ENCODE results near the gene ADGRF1. TPM values are rescaled to one million over a fixed set of nuclear protein-coding genes. Genes with fewer than 3 reads are reported as not detected.

The ADGRF1 gene
- polyA plus RNA-seq, 1 experiment, result not detected

DNA sequence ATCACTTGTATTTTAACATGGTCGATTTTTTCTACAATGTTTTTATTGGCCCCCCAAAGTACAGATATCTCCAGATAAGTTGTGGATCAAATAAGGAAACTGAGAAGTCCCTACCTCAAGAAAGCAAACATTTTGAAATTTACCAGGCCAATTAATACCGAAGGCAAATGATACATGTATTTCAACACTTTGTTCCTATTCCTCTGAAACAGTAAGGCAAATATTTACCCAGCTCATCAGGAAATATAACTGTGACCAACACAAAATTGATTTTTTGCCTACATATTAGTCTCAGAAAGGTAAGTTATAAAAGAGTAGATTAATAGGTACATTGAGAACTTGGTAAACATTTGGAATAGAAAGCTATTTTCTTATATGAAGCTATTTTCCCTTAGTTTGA lies 69.1 kb downstream of the ADGRF1 start:
- POLR2A ChIA-PET, result no interaction called here
- Histone ChIP-seq H3K4me3 (ENCODE audit: low read depth, low read length) (no peak overlapping the region), H3K9me3 (ENCODE audit: control insufficient read depth, insufficient read depth, low read length) (no peaks in the 10 kb centered on the region), H3K27ac (ENCODE audit: low read depth, low read length) (no peak overlapping the region), H3K27me3 (ENCODE audit: control insufficient read depth, insufficient read depth, low read length) (no peaks in the 10 kb centered on the region)
- TF ChIP-seq, protein P1, sequence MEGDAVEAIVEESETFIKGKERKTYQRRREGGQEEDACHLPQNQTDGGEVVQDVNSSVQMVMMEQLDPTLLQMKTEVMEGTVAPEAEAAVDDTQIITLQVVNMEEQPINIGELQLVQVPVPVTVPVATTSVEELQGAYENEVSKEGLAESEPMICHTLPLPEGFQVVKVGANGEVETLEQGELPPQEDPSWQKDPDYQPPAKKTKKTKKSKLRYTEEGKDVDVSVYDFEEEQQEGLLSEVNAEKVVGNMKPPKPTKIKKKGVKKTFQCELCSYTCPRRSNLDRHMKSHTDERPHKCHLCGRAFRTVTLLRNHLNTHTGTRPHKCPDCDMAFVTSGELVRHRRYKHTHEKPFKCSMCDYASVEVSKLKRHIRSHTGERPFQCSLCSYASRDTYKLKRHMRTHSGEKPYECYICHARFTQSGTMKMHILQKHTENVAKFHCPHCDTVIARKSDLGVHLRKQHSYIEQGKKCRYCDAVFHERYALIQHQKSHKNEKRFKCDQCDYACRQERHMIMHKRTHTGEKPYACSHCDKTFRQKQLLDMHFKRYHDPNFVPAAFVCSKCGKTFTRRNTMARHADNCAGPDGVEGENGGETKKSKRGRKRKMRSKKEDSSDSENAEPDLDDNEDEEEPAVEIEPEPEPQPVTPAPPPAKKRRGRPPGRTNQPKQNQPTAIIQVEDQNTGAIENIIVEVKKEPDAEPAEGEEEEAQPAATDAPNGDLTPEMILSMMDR (IDR thresholded peaks at IDR 0.05; ENCODE audit: low read depth, low read length), result no peak
- no peak for DNase-seq (ENCODE audit: low read depth, low spot score)
- CTCF ChIA-PET, result no interaction called here

DNA sequence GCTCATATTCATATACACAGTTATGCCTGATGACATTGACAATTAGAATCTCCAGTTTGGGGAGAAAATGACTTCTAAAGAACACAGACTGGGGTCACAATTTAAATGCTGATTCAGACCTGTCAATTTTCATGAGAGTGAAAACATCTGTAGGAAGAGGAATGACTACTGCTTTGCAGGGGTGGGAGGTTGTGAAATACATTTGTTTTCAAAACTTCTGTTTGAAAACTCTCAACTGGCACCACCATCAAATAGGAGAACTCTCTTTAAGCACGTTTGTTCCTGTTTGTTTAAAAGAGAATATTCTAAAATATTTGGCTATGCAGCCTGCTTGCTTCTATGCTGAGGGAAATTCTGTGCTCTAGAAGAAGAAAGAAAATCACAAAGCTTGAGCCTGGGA lies 69.6 kb downstream of the ADGRF1 start:
- Histone ChIP-seq H3K27me3 (ENCODE audit: control insufficient read depth, insufficient read depth, low read length) (no peaks in the 10 kb centered on the region), H3K9me3 (ENCODE audit: control insufficient read depth, insufficient read depth, low read length) (no peaks in the 10 kb centered on the region), H3K27ac (ENCODE audit: low read depth, low read length) (no peak overlapping the region), H3K4me3 (ENCODE audit: low read depth, low read length) (no peak overlapping the region)
- TF ChIP-seq, protein P1 (IDR thresholded peaks at IDR 0.05; ENCODE audit: low read depth, low read length), result no peak
- ChIA-PET POLR2A (no interaction called here), CTCF (no interaction called here)
- DNase-seq (ENCODE audit: low read depth, low spot score), result no peak

DNA sequence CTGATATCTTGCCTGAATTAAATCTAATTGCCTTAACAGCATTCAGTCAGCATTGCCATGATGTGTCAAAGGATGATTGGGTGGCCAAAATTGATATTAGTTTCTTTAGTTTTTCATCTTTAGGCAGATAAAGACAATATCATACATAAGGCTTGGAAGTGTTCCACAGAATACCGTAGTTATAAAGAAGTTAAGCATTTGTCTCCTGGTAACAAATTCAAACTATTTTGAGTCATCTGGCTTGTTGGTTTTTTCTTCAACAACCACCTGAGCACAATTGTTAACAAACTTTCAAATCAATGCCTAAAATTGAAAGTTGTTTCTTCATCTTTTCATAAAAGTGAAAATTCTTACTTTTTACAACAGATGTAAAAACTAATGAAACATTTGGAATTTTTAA lies 72.9 kb downstream of the ADGRF1 start:
- CTCF ChIA-PET, result no interaction called here
- H3K27ac ChIP-seq (ENCODE audit: low read depth, low read length), result no peak overlapping the region
- no peaks in the 10 kb centered on the region for H3K27me3 ChIP-seq (ENCODE audit: control insufficient read depth, insufficient read depth, low read length)
- no peaks in the 10 kb centered on the region for H3K9me3 ChIP-seq (ENCODE audit: control insufficient read depth, insufficient read depth, low read length)
- no peak overlapping the region for H3K4me3 ChIP-seq (ENCODE audit: low read depth, low read length)
- no peak for DNase-seq (ENCODE audit: low read depth, low spot score)
- POLR2A ChIA-PET, result no interaction called here
- TF ChIP-seq, protein P1 (IDR thresholded peaks at IDR 0.05; ENCODE audit: low read depth, low read length), result no peak

DNA sequence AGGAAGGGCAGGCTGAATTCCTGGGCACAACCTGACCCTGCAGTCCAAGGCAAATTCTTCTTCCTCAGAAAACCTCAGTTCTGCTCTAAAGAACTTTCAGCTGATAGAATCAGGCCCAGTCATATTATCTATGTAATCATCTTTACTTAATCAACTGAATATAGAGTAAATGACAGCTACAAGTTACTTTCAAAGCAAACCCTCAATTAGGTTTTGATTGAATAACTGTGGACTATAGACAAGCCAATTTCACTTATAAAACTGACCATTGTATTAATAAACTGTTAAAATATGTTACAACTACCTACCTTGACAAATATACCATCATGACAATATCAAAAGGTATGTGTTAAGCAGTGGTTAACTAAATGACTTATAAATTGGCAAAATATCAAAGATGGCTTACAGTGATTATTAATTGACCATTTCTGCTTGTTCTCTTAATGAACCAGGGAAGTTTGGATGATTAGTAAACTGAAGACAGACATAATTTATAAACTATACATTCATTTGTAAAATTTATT lies 74.2 kb downstream of the ADGRF1 start:
- H3K9me3 ChIP-seq (ENCODE audit: control insufficient read depth, insufficient read depth, low read length), result no peaks in the 10 kb centered on the region
- DNase-seq (ENCODE audit: low read depth, low spot score), result no peak
- CTCF ChIA-PET, result no interaction called here

DNA sequence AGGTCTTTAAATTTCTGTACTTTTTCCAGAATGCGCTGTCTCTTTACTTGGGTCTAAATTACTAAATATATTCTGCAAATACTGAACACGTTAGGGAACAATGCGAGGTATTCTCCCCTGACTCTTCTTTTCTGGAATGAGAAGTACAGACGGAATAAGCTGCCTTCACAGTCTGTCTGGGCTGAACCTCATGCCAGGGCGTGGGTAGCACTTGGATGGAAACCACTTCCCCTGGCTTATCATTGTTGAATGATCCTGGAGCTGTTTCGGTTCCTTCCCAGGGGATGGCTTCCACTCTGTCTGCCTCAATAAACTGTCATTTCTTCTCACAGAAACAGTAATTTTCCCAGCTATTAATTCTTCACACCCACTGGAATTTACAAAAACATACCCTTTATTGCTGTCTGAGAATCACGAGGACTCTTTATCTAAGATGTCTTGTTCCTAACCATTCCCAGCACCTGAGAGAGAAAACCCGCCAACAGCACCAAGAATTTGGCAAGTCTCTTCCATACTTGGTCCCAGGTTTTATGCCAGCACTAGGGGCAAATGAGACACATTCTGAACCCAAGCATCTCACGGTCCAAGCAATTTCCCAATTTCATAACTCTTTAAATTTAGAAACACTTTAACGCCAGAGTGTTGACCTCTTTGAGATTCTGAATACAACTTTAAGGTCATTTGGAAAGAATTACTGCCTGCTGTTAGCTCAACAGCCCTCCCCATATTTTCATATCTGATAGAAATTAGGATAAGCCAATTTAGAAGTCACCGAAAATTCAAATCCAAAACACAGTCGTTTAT lies 77.2 kb downstream of the ADGRF1 start:
- DNase-seq (ENCODE audit: low read depth, low spot score), result no peak
- no peak overlapping the region for H3K4me3 ChIP-seq (ENCODE audit: low read depth, low read length)
- POLR2A ChIA-PET, result no interaction called here
- H3K27me3 ChIP-seq (ENCODE audit: control insufficient read depth, insufficient read depth, low read length), result peaks cover 2% of the 10 kb centered on the region
- CTCF ChIA-PET, result no interaction called here
- H3K9me3 ChIP-seq (ENCODE audit: control insufficient read depth, insufficient read depth, low read length), result no peaks in the 10 kb centered on the region
- H3K27ac ChIP-seq (ENCODE audit: low read depth, low read length), result no peak overlapping the region
- TF ChIP-seq, protein P1 (IDR thresholded peaks at IDR 0.05; ENCODE audit: low read depth, low read length), result no peak

More for the DNA sequence above, 74.2 kb downstream of the ADGRF1 start:
- TF ChIP-seq, protein P1 (IDR thresholded peaks at IDR 0.05; ENCODE audit: low read depth, low read length), result no peak
- POLR2A ChIA-PET, result no interaction called here
- Histone ChIP-seq H3K27me3 (ENCODE audit: control insufficient read depth, insufficient read depth, low read length) (no peaks in the 10 kb centered on the region), H3K4me3 (ENCODE audit: low read depth, low read length) (no peak overlapping the region), H3K27ac (ENCODE audit: low read depth, low read length) (no peak overlapping the region)
